ENCODE data around the gene BAAT.

Gene BAAT

DNA sequence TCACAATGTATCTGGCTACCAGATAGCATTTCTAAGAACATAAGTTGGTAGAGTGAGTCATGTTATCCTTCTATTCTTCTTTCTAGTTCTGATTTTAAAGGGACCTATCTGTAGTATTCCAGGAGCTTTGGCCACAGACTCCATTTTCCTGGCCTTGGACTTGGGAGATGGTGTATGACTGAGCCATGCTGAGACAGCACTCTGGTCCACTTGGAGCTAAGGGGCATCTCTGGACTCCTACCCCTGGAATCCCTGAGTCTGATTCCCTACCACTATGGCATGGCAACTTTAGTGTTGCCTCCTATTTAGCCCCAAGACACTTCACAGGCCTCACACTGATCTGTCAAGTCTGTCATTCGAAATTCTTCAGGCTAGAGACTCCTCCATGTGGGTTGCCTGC is 58.8 kb downstream of the BAAT start:
- no peak overlapping the region for H3K4me3 ChIP-seq
- no peak for TF ChIP-seq FOXP2 (optimal IDR thresholded peaks at IDR 0.05; ENCODE audit: control extremely low read depth, extremely low read length, insufficient read depth)
- TF ChIP-seq EZH2 (IDR thresholded peaks at IDR 0.05) = no peak
- no peak for TF ChIP-seq POLR2AphosphoS5 (IDR thresholded peaks at IDR 0.05; ENCODE audit: borderline replicate concordance, low read depth, low read length)
- no peak overlapping the region for H3K27ac ChIP-seq
- no peak for DNase-seq (ENCODE audit: low read depth, low spot score)
- H3K9ac ChIP-seq (ENCODE audit: insufficient read length) = no peak overlapping the region
- H3K9me3 ChIP-seq (ENCODE audit: low read depth, low read length) = no peaks in the 10 kb centered on the region
- no peaks in the 10 kb centered on the region for H3K36me3 ChIP-seq (ENCODE audit: insufficient read depth, low read length)

DNA sequence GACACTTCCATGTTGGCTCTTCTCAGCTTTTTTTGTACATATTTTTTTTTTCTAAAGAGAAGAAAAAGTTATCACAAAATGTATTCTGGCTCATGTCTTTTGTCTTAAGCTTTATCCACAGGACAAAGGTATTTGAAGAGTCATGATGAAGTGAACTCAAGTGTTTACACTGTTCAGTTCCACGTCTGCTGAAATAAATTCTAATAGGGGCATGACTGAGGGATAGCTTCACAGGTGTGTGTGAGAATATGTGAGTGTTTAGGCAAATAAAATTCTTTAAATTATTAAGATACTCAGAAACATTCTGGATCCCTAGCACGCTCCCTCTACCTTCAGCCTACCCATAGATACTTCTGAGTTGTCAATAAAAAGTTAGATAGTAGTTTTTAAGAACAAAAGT is 59.8 kb downstream of the BAAT start:
- H3K27ac ChIP-seq = no peak overlapping the region
- no peak overlapping the region for H3K9ac ChIP-seq (ENCODE audit: insufficient read length)
- no peak overlapping the region for H3K4me3 ChIP-seq
- H3K9me3 ChIP-seq (ENCODE audit: low read depth, low read length) = no peaks in the 10 kb centered on the region
- H3K36me3 ChIP-seq (ENCODE audit: insufficient read depth, low read length) = no peaks in the 10 kb centered on the region
- TF ChIP-seq POLR2AphosphoS5 (IDR thresholded peaks at IDR 0.05; ENCODE audit: borderline replicate concordance, low read depth, low read length) = no peak
- TF ChIP-seq FOXP2 (optimal IDR thresholded peaks at IDR 0.05; ENCODE audit: control extremely low read depth, extremely low read length, insufficient read depth) = no peak
- TF ChIP-seq EZH2 (IDR thresholded peaks at IDR 0.05) = no peak
- DNase-seq (ENCODE audit: low read depth, low spot score) = no peak

DNA sequence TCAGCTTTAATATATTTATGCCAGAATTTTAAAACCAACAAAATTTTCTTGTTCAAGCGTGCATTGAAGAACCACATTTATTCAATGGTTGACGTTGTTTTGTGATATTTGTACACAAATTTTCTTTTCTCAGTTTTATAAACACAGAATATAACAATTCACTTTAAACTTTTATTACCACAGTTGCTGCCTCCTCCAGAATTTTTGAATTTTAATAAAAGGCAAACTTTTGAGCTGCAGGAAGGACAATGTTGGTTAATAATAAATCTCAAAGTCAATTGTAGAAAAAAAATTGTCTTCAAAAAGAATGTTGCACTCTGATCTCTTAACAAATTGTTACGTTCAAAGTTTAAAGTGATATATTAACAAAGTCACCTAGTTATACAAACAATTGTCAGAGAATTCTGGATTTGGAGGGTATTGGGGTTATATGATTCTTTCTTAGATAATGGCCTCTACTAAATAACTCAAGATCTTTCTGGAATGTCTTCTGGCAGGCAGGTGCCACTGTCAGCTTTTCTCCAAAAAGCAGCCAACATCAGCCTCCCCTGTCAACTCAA is 60.5 kb downstream of the BAAT start:
- no peak overlapping the region for H3K9ac ChIP-seq (ENCODE audit: insufficient read length)
- no peak overlapping the region for H3K4me3 ChIP-seq
- H3K36me3 ChIP-seq (ENCODE audit: insufficient read depth, low read length) = no peaks in the 10 kb centered on the region
- H3K27ac ChIP-seq = no peak overlapping the region
- DNase-seq (ENCODE audit: low read depth, low spot score) = no peak
- H3K9me3 ChIP-seq (ENCODE audit: low read depth, low read length) = no peaks in the 10 kb centered on the region
- TF ChIP-seq POLR2AphosphoS5 (IDR thresholded peaks at IDR 0.05; ENCODE audit: borderline replicate concordance, low read depth, low read length) (no peak), FOXP2 (optimal IDR thresholded peaks at IDR 0.05; ENCODE audit: control extremely low read depth, extremely low read length, insufficient read depth) (no peak)

DNA sequence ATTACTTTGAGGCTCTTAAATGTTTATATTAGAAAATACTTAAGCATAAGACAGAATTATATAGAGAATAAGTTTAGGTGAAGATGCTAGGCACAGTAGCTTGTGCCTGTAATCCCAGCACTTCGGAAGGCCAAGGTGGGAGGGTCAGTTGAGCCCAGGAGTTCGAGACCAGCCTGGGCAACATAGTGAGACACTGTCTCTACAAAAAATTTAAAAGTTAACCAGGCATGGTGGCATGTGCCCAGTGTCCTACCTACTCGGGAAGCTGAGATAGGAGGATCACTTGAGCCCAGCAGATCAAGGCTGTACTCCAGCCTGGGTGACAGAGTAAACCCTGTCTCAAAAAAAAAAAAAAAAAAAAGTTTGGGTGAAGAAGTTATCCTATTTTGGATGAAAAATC is 61.7 kb downstream of the BAAT start:
- H3K27ac ChIP-seq = no peak overlapping the region
- no peak overlapping the region for H3K9ac ChIP-seq (ENCODE audit: insufficient read length)
- no peaks in the 10 kb centered on the region for H3K36me3 ChIP-seq (ENCODE audit: insufficient read depth, low read length)
- TF ChIP-seq EZH2 (IDR thresholded peaks at IDR 0.05) (no peak), POLR2AphosphoS5 (IDR thresholded peaks at IDR 0.05; ENCODE audit: borderline replicate concordance, low read depth, low read length) (no peak), FOXP2 (optimal IDR thresholded peaks at IDR 0.05; ENCODE audit: control extremely low read depth, extremely low read length, insufficient read depth) (no peak)
- DNase-seq (ENCODE audit: low read depth, low spot score) = no peak
- no peak overlapping the region for H3K4me3 ChIP-seq
- H3K9me3 ChIP-seq (ENCODE audit: low read depth, low read length) = no peaks in the 10 kb centered on the region

DNA sequence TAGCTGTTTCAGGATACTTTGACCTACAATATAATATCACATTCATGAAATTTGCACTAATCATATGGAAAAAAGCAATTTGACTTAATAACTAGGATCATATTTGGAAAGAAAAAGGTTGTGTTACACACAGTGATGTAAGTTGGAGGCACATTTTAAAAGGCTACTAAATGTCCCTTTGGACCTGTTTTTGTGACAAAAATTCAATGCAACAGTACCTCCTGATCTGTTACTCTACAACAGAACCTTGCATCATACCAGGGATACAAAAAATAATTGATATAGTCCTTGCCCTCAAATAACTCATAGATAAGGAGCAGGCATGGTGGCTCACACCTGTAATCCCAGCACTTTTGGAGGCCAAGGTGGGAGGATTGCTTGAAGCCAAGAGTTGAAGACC is 67.1 kb downstream of the BAAT start:
- no peak overlapping the region for H3K9ac ChIP-seq (ENCODE audit: insufficient read length)
- H3K27ac ChIP-seq = no peak overlapping the region
- H3K36me3 ChIP-seq (ENCODE audit: insufficient read depth, low read length) = no peaks in the 10 kb centered on the region
- no peaks in the 10 kb centered on the region for H3K9me3 ChIP-seq (ENCODE audit: low read depth, low read length)
- TF ChIP-seq FOXP2 (optimal IDR thresholded peaks at IDR 0.05; ENCODE audit: control extremely low read depth, extremely low read length, insufficient read depth) (no peak), EZH2 (IDR thresholded peaks at IDR 0.05) (no peak), POLR2AphosphoS5 (IDR thresholded peaks at IDR 0.05; ENCODE audit: borderline replicate concordance, low read depth, low read length) (no peak)
- DNase-seq (ENCODE audit: low read depth, low spot score) = no peak
- H3K4me3 ChIP-seq = no peak overlapping the region

DNA sequence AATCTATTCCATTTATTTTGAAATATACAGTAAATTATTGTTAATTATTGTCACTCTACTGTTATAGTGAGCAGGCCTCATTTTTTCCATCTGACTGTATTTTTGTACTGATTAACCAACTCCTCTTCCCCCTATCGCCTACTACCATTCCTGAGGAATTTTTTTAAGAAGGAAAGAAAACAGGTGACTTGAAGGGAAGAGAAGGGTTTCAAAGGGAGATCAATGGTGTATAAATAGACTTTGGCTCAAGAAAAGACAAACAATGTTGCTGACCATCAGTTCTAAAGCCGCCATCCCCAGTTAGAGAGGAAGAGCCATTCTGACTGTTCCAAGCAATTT is 69.7 kb downstream of the BAAT start:
- Histone ChIP-seq H3K9ac (ENCODE audit: insufficient read length) (no peak overlapping the region), H3K4me3 (no peak overlapping the region), H3K36me3 (ENCODE audit: insufficient read depth, low read length) (no peaks in the 10 kb centered on the region), H3K9me3 (ENCODE audit: low read depth, low read length) (no peaks in the 10 kb centered on the region), H3K27ac (no peak overlapping the region)
- no peak for DNase-seq (ENCODE audit: low read depth, low spot score)
- TF ChIP-seq FOXP2 (optimal IDR thresholded peaks at IDR 0.05; ENCODE audit: control extremely low read depth, extremely low read length, insufficient read depth) (no peak), EZH2 (IDR thresholded peaks at IDR 0.05) (no peak), POLR2AphosphoS5 (IDR thresholded peaks at IDR 0.05; ENCODE audit: borderline replicate concordance, low read depth, low read length) (no peak)

DNA sequence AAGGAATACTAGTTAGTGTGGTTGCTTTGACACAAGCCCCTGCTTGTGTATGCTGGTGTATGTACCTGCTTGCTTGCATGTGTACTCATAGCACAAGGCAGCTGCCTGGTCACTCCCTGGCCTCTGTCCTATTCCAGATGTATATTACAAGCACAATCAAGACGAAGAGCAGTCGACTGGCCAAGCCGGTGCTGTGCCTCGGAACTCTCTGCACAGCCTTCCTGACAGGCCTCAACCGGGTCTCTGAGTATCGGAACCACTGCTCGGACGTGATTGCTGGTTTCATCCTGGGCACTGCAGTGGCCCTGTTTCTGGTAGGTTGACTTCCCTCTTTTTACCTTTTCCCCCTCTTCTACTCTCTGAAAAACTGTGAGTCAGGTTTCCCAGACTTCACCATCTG is 72.1 kb downstream of the BAAT start:
- no peak overlapping the region for H3K4me3 ChIP-seq
- DNase-seq (ENCODE audit: low read depth, low spot score) = no peak
- no peak overlapping the region for H3K27ac ChIP-seq
- H3K9me3 ChIP-seq (ENCODE audit: low read depth, low read length) = no peaks in the 10 kb centered on the region
- TF ChIP-seq EZH2 (IDR thresholded peaks at IDR 0.05) (no peak), FOXP2 (optimal IDR thresholded peaks at IDR 0.05; ENCODE audit: control extremely low read depth, extremely low read length, insufficient read depth) (no peak)
- H3K36me3 ChIP-seq (ENCODE audit: insufficient read depth, low read length) = no peaks in the 10 kb centered on the region
- no peak overlapping the region for H3K9ac ChIP-seq (ENCODE audit: insufficient read length)

DNA sequence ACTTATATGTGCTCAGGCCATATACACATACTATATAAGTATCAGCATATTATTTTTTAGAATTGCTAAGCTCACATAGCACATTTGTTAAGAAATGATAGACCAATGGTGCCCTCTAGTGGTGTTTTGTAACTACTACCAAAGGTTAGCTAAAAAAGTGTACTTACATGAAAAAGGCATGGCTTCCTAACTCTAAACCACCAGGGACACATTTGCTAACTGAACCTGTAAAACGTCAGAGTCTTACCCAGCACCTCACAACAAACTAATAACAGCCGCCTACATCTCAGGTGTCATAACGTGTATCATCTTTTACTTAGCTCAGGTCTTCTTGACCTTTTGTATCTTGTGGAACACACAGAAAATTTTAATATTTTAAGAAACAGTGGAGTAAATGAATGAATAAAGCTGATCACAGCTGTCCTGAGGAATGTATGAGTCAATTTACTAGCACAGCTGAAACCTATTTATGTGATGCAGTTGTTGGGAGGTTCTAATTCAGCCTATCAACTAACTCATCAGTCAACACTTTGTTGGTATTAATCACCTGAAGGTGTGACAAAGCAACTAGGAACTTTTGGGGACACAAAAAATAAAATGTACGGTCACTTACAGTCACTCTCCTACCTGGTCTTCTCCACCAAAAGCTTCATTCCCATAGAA is 72.9 kb downstream of the BAAT start:
- DNase-seq (ENCODE audit: low read depth, low spot score) = peak; percentile 90
- Histone ChIP-seq H3K36me3 (ENCODE audit: insufficient read depth, low read length) (no peaks in the 10 kb centered on the region), H3K27ac (no peak overlapping the region), H3K9me3 (ENCODE audit: low read depth, low read length) (no peaks in the 10 kb centered on the region), H3K4me3 (no peak overlapping the region), H3K9ac (ENCODE audit: insufficient read length) (no peak overlapping the region)
- TF ChIP-seq FOXP2 (optimal IDR thresholded peaks at IDR 0.05; ENCODE audit: control extremely low read depth, extremely low read length, insufficient read depth) (no peak), POLR2AphosphoS5 (IDR thresholded peaks at IDR 0.05; ENCODE audit: borderline replicate concordance, low read depth, low read length) (no peak), EZH2 (IDR thresholded peaks at IDR 0.05) (no peak)

DNA sequence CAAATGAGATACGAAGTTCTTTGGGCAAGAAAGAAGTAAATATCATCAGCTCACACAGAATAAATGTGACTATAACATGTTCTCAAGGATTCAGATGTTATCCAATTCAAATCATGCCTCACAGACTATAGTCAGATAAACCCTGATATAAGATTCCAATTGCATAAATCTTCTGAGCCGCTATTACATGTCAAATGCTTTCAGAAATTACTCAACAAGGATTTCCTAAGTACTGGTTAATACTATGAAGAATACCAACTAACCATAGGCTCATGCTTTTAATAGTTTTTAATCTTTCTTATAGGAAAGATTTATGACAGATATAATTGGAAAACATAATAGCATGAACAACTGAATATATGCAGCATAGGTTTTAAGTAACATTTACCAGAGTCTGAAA is 73.6 kb downstream of the BAAT start:
- no peaks in the 10 kb centered on the region for H3K9me3 ChIP-seq (ENCODE audit: low read depth, low read length)
- TF ChIP-seq POLR2AphosphoS5 (IDR thresholded peaks at IDR 0.05; ENCODE audit: borderline replicate concordance, low read depth, low read length) (no peak), EZH2 (IDR thresholded peaks at IDR 0.05) (no peak), FOXP2 (optimal IDR thresholded peaks at IDR 0.05; ENCODE audit: control extremely low read depth, extremely low read length, insufficient read depth) (no peak)
- H3K9ac ChIP-seq (ENCODE audit: insufficient read length) = no peak overlapping the region
- H3K27ac ChIP-seq = no peak overlapping the region
- H3K36me3 ChIP-seq (ENCODE audit: insufficient read depth, low read length) = no peaks in the 10 kb centered on the region
- no peak overlapping the region for H3K4me3 ChIP-seq
- no peak for DNase-seq (ENCODE audit: low read depth, low spot score)
